NCI-H774 (cell line): ENCODE data around the gene ZFPM1.

Source experiments
- DNase-seq: peaks from one replicate; lab custom pipeline; 2025; lab: John Stamatoyannopoulos, UW

Gene ZFPM1

GRCh38 chr16:88539261-88539651 is 86.2 kb downstream of the ZFPM1 start:
- DNase-seq: no peak

- no peak for DNase-seq
These were observed 86.7 kb downstream of the ZFPM1 start for GRCh38 chr16:88539652-88540345.

- no peak for DNase-seq
These were observed 87.4 kb downstream of the ZFPM1 start for GRCh38 chr16:88540346-88540977.

GRCh38 chr16:88541831-88542616 is 88.9 kb downstream of the ZFPM1 start:
- DNase-seq: no peak

- DNase-seq: no peak
These were observed 90.2 kb downstream of the ZFPM1 start for GRCh38 chr16:88543230-88543813.

GRCh38 chr16:88545781-88546180 is 92.7 kb downstream of the ZFPM1 start:
- DNase-seq: no peak

GRCh38 chr16:88548131-88548874 is 95.2 kb downstream of the ZFPM1 start:
- DNase-seq: no peak

- no peak for DNase-seq
These were observed 95.9 kb downstream of the ZFPM1 start for GRCh38 chr16:88548985-88549384.

GRCh38 chr16:88549671-88550245 is 96.7 kb downstream of the ZFPM1 start:
- DNase-seq: no peak

- no peak for DNase-seq
These were observed 97.2 kb downstream of the ZFPM1 start for GRCh38 chr16:88550246-88550661.

GRCh38 chr16:88552166-88552565 is 99.1 kb downstream of the ZFPM1 start:
- DNase-seq: no peak

- DNase-seq: no peak
These were observed 99.7 kb downstream of the ZFPM1 start for GRCh38 chr16:88552815-88553214.

GRCh38 chr16:88553739-88554138 is 100.7 kb downstream of the ZFPM1 start:
- no peak for DNase-seq

GRCh38 chr16:88554711-88555264 is 101.7 kb downstream of the ZFPM1 start:
- no peak for DNase-seq

- DNase-seq: no peak
These were observed 103.4 kb downstream of the ZFPM1 start for GRCh38 chr16:88556294-88556988.

GRCh38 chr16:88558457-88559442 is 105.7 kb downstream of the ZFPM1 start:
- peak; percentile 31 for DNase-seq

- DNase-seq: no peak
These were observed 107.8 kb downstream of the ZFPM1 start for GRCh38 chr16:88560714-88561484.

- DNase-seq: no peak
These were observed 108.6 kb downstream of the ZFPM1 start for GRCh38 chr16:88561485-88562359.
